Skeletal muscle satellite cell (primary cell): Measurements from ENCODE around the gene ADAM30.

Experiments used
- H3K27me3 ChIP-seq: 2 replicates; pipeline ENCODE4 v1.7.0; 2013; ENCODE audit warnings: low read length; ENCODE audit not compliant: control insufficient read depth, insufficient read depth
- H3K36me3 ChIP-seq: 2 replicates; pipeline ENCODE4 v1.7.0; 2013; ENCODE audit warnings: mild to moderate bottlenecking, control low read depth, low read length; ENCODE audit not compliant: insufficient read depth
- H3K4me1 ChIP-seq: 2 replicates; pipeline ENCODE4 v1.7.0; 2013; ENCODE audit warnings: low read length; ENCODE audit not compliant: control insufficient read depth, insufficient read depth
- H3K4me2 ChIP-seq: 2 replicates; pipeline ENCODE4 v1.7.0; 2013; ENCODE audit warnings: mild to moderate bottlenecking, low read length
- H3K4me3 ChIP-seq: 2 replicates; pipeline ENCODE4 v1.7.0; 2013; ENCODE audit warnings: low read length
- H3K9ac ChIP-seq: 2 replicates; pipeline ENCODE4 v1.7.0; 2013; ENCODE audit warnings: mild to moderate bottlenecking, low read depth, low read length, moderate library complexity
- H3K9me3 ChIP-seq: replicated peaks from 2 replicates; pipeline ENCODE4 v1.7.0; 2013; ENCODE audit warnings: mild to moderate bottlenecking, control low read depth, low read length

The ADAM30 gene

DNA sequence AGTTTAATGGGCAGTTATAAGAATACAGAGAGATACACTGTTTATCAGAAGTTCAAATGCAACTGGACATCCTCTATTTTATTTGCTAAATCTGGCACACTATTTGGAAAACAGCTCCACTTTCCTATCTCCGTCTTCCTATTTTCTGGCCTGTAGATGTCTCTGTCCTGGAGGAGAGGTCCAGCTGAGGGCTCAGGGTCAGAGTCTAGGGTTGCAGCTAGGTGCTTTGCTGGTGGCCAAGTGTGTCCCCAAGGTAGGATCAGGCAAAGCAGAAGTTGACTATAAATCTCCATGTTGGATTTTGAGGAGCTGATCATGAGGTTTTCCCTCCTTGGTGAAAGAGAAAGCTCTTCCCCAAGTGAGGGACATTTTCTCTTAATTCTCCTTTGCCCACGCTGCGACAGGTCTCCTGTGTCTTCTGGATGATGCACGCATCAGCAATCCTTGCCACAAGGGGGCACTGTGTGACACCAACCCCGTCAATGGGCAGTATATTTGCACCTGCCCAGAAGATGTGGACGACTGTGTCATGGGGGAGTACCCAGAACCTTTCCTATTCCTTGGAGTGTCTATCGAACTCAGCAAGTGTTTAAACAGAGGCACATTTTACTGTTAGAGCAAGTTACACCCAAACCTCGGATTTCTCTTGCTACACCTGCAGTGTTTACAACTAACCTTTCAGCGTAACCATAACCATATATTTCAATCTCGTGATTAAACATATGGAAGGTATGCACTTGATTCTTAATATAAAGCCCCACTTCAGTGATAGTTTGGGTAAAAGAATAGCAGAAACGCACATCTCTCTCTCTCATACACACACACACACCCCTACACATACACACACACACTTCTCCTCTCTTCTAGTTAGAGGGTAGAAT, 10.2 kb downstream of the ADAM30 start:
- Histone ChIP-seq H3K9ac (no peak overlapping the region), H3K27me3 (no peaks in the 10 kb centered on the region), H3K4me3 (no peak overlapping the region), H3K9me3 (no peaks in the 10 kb centered on the region), H3K4me1 (no peaks in the 10 kb centered on the region), H3K36me3 (no peaks in the 10 kb centered on the region), H3K4me2 (no peak overlapping the region)

DNA sequence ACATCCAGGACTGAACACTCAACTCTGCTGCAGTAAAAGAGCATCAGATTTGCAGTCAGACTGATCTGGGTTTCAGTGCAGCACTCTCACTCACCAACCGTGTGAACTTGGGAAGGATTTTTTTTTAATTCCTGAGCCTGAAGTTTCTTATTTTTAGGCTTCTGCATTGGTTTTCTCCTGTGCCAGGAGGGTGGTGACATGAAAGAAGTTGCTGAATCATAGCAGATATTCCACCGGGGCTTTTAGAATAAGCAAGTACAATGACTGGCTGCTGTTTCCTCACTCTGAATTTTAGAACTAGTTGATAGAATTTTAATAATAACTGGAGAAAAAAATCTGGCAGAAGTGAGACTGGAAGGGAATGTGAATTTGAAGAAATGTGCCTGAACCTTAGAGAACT, 11.6 kb downstream of the ADAM30 start:
- Histone ChIP-seq H3K9me3 (no peaks in the 10 kb centered on the region), H3K9ac (no peak overlapping the region), H3K4me3 (no peak overlapping the region)

DNA sequence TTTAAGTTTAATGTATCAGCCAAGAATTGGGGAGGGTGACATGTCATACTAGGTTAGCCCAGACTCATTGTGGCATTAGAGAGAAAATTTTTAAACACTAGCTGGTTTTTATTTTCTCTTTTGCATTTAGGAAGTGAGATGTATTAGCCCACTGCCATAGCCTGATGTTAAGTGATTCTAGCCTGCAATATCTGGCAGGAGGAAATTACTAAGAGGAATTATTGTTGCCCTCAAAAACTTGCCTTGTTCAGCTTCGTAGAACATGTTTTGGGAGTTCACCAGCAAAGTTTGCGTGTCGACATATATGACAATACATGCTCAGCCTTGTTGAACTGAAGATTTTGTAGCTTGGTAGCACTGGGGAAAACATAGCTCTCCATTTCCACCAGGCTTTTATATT, 12.5 kb downstream of the ADAM30 start:
- Histone ChIP-seq H3K27me3 (no peaks in the 10 kb centered on the region), H3K4me1 (no peaks in the 10 kb centered on the region), H3K9me3 (no peaks in the 10 kb centered on the region), H3K9ac (no peak overlapping the region), H3K36me3 (no peaks in the 10 kb centered on the region), H3K4me3 (no peak overlapping the region), H3K4me2 (no peak overlapping the region)

More for the DNA sequence above, 11.6 kb downstream of the ADAM30 start:
- H3K4me2 ChIP-seq = no peak overlapping the region
- H3K27me3 ChIP-seq = no peaks in the 10 kb centered on the region
- no peaks in the 10 kb centered on the region for H3K36me3 ChIP-seq
- H3K4me1 ChIP-seq = no peaks in the 10 kb centered on the region

DNA sequence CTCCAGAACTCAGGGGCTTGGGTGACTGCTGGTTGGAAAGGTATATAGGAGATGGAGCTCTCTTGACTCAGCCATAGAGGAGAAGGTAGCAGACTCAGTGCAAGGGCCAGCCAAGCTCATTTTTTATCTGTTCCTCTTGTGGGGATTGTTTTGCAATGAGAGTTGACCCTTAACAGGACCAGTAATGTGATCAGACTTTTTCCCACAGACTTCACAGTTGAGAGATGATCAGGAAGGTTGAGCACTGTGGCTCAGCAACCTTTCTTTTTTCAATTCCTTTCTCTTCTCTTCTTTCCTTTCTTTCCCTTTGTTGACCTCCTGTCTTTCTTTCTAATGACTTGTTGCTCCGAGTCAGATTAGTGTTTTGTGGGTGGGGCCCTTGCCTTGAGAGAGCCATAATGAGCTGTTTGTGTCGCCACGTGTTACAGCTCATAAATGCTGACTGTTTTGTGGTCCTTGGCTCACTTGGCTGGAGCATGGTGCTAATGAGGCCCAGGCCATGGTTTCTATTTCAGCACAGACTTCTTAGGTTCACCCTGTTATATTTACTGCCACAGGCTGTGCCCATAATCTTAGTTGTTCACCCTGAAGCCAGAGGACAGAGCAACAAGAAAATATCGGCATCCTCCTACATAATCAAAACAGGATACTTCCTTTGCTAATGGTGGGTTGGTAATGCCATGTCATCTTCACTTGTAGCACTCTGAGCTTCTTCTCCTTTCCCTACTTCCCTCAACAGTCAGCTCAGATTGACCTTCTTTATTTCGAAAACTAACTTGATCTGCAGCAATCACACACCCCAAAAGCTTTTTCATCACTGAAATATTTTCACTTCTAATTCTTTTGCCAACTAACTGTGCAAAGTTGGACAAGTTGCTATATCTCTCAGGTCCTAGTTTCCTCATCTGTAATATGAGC, 13.9 kb downstream of the ADAM30 start:
- Histone ChIP-seq H3K27me3 (no peaks in the 10 kb centered on the region), H3K4me3 (no peak overlapping the region), H3K9ac (no peak overlapping the region), H3K36me3 (no peaks in the 10 kb centered on the region), H3K4me1 (no peaks in the 10 kb centered on the region), H3K9me3 (no peaks in the 10 kb centered on the region), H3K4me2 (no peak overlapping the region)

DNA sequence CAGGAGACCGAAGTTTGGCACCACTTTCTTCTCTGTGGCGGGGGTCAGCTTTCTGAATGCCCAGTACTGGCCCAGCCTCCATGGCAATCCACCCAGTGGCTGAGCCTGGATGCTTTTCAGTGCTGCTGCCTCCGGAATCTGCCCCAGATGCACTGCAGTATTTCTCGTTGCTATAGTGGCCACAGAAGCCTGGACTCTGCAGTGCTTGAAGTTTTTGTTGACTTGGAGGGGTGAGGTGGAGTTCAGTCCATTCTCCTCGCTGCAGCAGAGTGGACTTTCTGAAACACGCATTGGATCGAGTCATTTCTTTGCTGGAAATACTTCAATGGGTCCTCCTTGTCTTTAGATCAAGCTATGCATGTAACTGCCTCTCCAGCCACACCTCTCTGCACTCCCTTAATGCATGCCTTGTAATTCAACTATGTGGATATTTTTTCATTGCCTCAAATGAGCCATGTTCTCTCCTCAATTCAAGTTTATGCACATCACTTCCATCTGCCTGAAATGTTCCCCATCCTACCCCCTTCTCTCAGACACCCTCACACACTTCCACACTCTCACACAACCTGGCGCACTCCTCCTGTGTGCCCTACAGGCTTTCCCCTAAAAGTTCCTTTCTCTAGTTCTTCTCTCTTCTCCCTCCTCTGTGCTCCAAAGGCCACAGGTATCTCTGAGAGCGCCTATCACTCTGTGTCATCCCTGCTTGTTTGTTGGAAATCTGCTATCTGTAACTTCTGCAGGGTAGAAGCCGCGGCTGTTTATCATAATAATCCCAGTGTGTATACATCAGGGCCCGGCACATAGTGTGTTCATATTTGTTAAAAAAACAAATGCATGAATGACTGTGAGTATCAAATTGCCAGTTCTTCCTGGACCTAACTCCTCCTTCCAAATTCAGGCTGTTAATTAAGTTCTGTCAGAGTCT, 16.5 kb downstream of the ADAM30 start:
- H3K36me3 ChIP-seq = no peaks in the 10 kb centered on the region
- no peaks in the 10 kb centered on the region for H3K9me3 ChIP-seq
- H3K4me3 ChIP-seq = no peak overlapping the region
- H3K9ac ChIP-seq = no peak overlapping the region
- no peaks in the 10 kb centered on the region for H3K4me1 ChIP-seq
- H3K4me2 ChIP-seq = no peak overlapping the region
- no peaks in the 10 kb centered on the region for H3K27me3 ChIP-seq

DNA sequence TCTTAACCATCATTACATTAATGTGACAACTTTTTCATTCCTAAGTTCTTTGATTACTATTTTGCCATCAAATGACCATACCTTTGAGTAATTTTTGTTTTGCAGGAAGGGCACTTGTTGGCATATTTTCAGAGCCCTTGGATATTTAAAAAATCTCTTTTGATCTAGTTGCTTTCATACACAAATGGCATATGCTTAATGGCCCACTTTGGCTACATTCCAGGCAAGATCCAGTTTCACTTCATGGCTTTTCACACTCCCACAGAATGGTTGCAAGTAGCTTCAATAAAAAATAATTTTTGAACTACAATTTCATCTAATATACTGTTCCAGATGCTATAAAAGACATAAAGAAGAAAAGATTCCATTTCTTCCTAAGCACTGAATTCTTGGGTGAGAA, 18.1 kb downstream of the ADAM30 start:
- no peak overlapping the region for H3K9ac ChIP-seq
- no peaks in the 10 kb centered on the region for H3K27me3 ChIP-seq
- no peaks in the 10 kb centered on the region for H3K9me3 ChIP-seq
- H3K4me2 ChIP-seq = no peak overlapping the region
- peaks cover 12% of the 10 kb centered on the region for H3K4me1 ChIP-seq
- no peaks in the 10 kb centered on the region for H3K36me3 ChIP-seq
- no peak overlapping the region for H3K4me3 ChIP-seq

DNA sequence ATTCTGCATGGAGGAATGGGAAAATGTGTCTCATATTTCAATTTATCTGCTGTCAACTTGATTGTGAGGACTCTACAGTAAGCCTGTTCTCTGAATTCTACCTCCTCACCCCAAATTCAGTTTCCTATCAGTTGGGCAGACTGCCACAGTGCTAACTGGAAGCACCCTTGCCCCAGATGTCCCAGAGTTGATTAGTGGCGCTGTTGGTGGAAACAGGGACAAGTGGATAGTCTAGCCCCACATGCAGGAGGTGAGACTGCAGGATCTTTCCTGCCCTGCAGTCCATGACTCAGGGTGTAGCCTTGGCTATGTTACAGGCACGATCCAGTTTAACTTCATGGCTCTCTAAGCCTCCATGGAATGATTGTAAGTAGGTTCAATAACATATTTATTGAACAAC, 22.1 kb downstream of the ADAM30 start:
- Histone ChIP-seq H3K4me3 (no peak overlapping the region), H3K4me1 (peaks cover 35% of the 10 kb centered on the region), H3K4me2 (peak overlapping the region; percentile 33), H3K27me3 (no peaks in the 10 kb centered on the region), H3K36me3 (no peaks in the 10 kb centered on the region), H3K9me3 (no peaks in the 10 kb centered on the region), H3K9ac (no peak overlapping the region)

DNA sequence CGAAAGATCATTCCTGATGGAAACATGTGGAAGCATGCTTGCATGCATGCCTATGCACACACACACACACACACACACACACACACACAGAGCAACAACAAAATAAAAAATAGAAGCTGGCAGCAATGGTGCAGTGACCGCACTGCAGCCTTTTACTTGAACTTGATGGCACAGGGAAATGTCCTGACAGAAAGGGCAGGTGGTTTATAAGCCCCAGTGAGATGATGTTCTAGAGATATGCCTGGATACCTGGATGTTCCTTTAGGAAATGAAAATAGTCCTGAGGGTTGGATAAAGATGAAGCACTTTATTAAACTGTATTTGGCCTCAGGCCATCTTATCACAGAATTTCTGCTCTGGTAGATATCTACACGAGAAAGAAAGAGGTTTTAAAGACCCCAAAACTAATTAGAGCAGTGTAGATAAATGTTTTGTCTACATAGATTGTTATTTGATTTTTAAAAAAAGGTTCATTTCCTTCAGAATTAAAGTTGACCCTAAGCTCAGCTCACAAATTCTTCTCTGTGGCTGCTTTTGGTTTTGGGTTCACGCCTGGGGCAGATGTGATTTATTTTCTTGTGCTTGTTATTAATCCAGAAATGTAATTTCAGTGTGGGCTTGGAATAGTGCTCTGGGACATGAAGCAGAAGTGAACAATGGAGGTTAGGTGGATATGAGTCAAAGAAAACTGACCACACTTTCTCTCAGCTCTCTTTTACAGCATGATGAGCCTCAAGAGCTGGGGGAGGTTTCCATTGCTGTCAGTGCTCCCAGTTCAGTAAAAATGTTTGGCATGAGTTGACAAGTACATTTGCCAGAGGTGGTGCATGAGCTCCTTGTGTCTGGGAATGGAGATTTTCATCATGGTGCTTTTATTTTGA, 22.9 kb downstream of the ADAM30 start:
- Histone ChIP-seq H3K4me2 (peak overlapping the region; percentile 33), H3K4me1 (peaks cover 35% of the 10 kb centered on the region)

DNA sequence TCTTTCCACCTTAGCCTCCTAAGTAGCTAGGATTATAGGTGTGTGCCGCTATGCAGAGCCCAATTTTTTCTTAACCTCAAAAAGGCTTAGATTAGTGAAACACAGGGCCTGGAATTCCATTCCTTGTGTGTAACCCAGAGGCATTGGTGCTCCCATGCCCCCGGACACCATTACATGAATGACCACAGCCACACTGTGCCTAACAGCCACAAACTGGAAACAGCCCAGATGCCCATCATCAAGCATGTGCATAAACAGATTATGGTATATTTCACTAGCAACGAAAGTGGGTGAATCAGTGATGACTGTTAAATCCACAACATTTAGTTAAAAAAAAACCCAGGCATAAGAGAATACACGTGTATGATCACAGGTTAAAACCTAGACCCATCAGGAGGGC, 24.4 kb downstream of the ADAM30 start:
- H3K4me2 ChIP-seq = no peak overlapping the region
- H3K9me3 ChIP-seq = no peaks in the 10 kb centered on the region
- H3K9ac ChIP-seq = no peak overlapping the region
- H3K4me3 ChIP-seq = no peak overlapping the region
- peaks cover 35% of the 10 kb centered on the region for H3K4me1 ChIP-seq
- no peaks in the 10 kb centered on the region for H3K27me3 ChIP-seq
- H3K36me3 ChIP-seq = no peaks in the 10 kb centered on the region

More for the DNA sequence above, 22.9 kb downstream of the ADAM30 start:
- no peaks in the 10 kb centered on the region for H3K27me3 ChIP-seq
- no peak overlapping the region for H3K9ac ChIP-seq
- no peaks in the 10 kb centered on the region for H3K9me3 ChIP-seq
- H3K36me3 ChIP-seq = no peaks in the 10 kb centered on the region
- H3K4me3 ChIP-seq = no peak overlapping the region

DNA sequence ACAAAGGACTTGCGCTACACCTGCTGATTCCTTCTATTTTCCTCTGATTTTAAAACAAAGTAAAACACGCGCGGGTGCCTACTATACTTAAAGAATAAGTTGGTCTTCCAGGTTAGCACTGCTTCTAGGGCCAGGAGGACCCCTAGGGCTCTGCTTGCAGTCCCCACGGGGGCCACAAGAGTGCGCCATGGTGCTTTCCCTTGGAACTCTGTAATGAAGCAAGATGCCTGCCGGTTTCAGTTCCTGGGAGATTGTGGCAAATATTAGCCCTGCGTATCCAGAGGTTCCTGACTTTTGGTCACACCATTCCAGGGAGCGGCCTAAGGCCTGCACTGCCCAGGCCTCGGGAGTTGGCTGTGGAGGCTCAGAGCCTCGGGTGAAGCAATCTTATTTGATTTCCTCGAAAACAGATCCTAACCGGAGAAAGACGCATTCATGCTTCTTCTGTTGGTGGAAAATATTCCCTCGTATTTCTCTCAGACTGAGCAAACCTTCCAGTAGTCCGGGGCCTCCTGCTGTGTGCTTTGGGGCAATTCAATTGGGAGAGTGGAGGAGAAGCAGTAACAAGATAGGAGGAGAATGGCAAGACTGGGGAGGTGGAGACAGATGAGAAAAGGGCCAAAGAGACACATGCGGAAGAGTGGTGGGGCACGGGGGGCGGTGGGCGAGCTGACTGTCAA, 25.3 kb downstream of the ADAM30 start:
- Histone ChIP-seq H3K4me1 (peaks cover 35% of the 10 kb centered on the region), H3K4me3 (peak overlapping the region; percentile 53), H3K9ac (peak overlapping the region; percentile 70), H3K9me3 (no peaks in the 10 kb centered on the region), H3K4me2 (peak overlapping the region; percentile 86), H3K27me3 (no peaks in the 10 kb centered on the region), H3K36me3 (no peaks in the 10 kb centered on the region)
